Measurements from ENCODE around the gene HOXC6.
A peak's percentile ranks its signal among the peaks of the same experiment; 100 is the strongest.

DNA sequence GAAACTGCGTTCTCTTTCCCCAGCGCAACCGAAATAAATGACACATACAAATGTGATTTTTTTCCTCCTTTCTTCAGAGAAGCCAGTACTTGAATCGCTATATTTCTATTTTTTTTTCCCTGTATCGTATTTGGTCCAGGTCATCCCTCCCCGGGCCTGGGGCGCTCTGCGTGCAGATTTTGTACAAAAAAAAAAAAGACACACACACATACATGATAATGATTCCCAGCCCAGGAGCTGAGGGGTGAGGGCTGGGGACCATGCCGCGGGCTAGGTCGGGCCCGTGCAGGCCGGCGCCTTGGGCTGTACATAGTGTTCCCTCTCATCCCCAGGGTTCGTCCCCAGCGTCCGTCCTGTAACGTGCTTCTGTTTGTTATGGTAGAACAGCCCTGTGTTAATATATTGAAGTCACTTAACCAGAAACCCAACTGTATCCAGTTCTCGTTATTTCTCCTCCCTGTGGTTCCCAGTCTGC, 25.3 kb upstream of the HOXC6 start:
- TF ChIP-seq, protein P1, sequence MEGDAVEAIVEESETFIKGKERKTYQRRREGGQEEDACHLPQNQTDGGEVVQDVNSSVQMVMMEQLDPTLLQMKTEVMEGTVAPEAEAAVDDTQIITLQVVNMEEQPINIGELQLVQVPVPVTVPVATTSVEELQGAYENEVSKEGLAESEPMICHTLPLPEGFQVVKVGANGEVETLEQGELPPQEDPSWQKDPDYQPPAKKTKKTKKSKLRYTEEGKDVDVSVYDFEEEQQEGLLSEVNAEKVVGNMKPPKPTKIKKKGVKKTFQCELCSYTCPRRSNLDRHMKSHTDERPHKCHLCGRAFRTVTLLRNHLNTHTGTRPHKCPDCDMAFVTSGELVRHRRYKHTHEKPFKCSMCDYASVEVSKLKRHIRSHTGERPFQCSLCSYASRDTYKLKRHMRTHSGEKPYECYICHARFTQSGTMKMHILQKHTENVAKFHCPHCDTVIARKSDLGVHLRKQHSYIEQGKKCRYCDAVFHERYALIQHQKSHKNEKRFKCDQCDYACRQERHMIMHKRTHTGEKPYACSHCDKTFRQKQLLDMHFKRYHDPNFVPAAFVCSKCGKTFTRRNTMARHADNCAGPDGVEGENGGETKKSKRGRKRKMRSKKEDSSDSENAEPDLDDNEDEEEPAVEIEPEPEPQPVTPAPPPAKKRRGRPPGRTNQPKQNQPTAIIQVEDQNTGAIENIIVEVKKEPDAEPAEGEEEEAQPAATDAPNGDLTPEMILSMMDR (IDR thresholded peaks at IDR 0.05; ENCODE audit: control extremely low read depth in 1 of 3, insufficient read depth in 1 of 3, low read depth in 1 of 3, low read length in 3 of 3) = no peak
- peak; percentile 79 for TF ChIP-seq EZH2 (IDR thresholded peaks at IDR 0.05; ENCODE audit: low read depth, low read length, severe bottlenecking)
- no peak for TF ChIP-seq FOSL1 (IDR thresholded peaks at IDR 0.05; ENCODE audit: insufficient read depth, low read depth, low read length)
- TF ChIP-seq POLR2AphosphoS5 (IDR thresholded peaks at IDR 0.05; ENCODE audit: low read depth, low read length) = no peak
- no peak for TF ChIP-seq CTBP2 (IDR thresholded peaks at IDR 0.05; ENCODE audit: borderline replicate concordance, insufficient read depth, insufficient read length, low read length)
- no peak for TF ChIP-seq SP2 (IDR thresholded peaks at IDR 0.05; ENCODE audit: low read length)
- no peak for TF ChIP-seq RFX5 (IDR thresholded peaks at IDR 0.05; ENCODE audit: borderline replicate concordance, low read depth, low read length)

Measured in H1 (cell line).